Gastroesophageal sphincter (tissue), 3 donors: ENCODE measurements around the gene KCNK5.

Experiments used
- POLR2AphosphoS5 ChIP-seq: sonication (generic); formaldehyde crosslinking; IDR thresholded peaks from one replicate; pipeline ENCODE4 v1.6.1; 2017; ENCODE audit warnings: antibody characterized with exemption
- TF ChIP-seq, protein P1 (sequence below), 4 experiments: fragments of 200-600 bp in 2 of 4; fragments of 450-650 bp in 2 of 4; sonication (generic) in 1 of 4; IDR thresholded peaks; one replicate each; pipeline ENCODE4 v1.5.1; 2017 to 2019; ENCODE audit warnings: antibody characterized with exemption in 4 of 4, mild to moderate bottlenecking in 2 of 4, moderate library complexity in 2 of 4

DNA sequence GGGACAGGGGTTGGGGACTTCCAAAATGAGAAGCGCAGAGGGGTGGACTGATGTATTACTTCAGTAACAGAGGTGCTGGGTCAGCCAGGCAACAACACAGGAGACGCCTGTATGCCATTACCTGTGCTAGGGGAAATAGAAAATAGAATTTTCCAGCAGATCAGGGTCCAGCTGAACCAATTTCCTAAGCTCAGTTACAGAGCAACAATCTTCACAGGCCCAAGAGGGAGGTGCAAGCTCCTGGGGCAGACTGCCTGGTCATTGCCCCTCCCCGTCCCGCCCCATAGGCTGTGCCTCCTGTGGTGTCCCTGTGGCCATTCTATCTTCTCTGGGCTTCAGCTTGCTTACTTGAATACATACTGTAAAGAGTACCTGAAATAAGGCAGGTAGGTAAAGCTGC is 3.7 kb downstream of the KCNK5 start:
- TF ChIP-seq POLR2AphosphoS5: no peak
- TF ChIP-seq, protein P1, sequence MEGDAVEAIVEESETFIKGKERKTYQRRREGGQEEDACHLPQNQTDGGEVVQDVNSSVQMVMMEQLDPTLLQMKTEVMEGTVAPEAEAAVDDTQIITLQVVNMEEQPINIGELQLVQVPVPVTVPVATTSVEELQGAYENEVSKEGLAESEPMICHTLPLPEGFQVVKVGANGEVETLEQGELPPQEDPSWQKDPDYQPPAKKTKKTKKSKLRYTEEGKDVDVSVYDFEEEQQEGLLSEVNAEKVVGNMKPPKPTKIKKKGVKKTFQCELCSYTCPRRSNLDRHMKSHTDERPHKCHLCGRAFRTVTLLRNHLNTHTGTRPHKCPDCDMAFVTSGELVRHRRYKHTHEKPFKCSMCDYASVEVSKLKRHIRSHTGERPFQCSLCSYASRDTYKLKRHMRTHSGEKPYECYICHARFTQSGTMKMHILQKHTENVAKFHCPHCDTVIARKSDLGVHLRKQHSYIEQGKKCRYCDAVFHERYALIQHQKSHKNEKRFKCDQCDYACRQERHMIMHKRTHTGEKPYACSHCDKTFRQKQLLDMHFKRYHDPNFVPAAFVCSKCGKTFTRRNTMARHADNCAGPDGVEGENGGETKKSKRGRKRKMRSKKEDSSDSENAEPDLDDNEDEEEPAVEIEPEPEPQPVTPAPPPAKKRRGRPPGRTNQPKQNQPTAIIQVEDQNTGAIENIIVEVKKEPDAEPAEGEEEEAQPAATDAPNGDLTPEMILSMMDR (IDR thresholded peaks at IDR 0.05): no peak
